SIG-M5 treated with dmso at 0.1 percent for 504 hours (cell line): ENCODE measurements around the gene HOXD9.

Source experiments
- DNase-seq: peaks from one replicate; lab custom pipeline; 2025; ENCODE audit not compliant: unreplicated experiment; lab: John Stamatoyannopoulos, UW

Gene HOXD9

GRCh38 chr2:176098366-176099158, 24.0 kb upstream of the HOXD9 start:
- DNase-seq = no peak

DNA sequence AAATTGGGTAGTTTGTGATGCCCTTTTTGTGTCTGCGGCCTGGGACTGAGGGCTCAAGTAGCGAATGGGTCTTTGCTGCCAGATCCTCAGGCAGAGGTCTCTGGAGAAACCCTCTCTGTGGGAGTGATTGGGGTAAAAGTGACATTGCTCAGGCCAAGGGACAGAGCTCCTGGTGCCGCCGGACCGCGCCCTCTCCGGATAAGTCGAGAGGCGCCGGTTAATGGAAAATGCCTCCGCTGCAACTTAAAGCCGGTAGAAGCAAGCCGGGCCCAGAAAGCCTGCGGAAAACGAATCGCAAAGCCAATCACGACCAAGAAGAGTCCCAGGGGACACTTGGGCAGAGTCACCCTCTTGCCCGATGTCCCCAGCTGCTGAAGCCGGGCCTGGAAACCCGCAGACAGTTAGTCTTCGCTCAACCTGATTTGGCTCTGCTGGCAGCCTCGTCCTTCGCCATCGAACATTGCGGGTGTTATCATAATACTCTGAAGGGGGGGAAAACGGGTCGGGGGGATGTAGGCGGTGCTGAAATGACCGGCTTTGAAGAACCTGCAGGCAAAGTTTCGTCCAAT, 23.3 kb upstream of the HOXD9 start:
- no peak for DNase-seq

- no peak for DNase-seq
These were observed 22.6 kb upstream of the HOXD9 start, which contains the start of gene HOXD12 for GRCh38 chr2:176099728-176100546. Gene HOXD12 (plus strand): TSS chr2:176099795. CDS start chr2:176099802, 7 bp downstream.

DNA sequence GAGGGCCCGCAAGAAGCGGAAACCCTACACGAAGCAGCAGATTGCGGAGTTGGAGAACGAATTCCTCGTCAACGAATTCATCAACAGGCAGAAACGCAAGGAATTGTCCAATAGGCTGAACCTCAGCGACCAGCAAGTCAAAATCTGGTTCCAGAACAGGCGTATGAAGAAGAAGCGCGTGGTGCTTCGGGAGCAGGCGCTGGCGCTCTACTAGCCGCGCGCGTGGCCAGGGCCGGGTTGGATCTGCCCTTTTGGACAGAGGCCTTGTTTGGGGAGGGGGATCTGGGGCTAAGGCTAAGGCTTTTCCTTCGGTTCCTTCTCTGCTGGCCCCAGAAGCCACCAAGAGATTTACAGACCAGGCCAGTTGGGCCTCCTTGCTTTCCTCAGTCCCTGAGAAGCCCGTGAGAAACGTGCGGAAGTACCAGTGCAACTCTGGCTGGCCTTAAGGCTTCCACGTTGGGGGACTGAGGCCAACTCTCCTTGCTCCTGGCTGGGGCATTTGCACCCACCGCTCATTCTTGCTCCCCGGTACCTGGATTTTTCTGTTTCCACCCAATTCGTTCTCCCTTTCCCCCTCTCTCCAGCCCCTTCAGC, 21.9 kb upstream of the HOXD9 start:
- no peak for DNase-seq

- DNase-seq = no peak
These were observed 21.2 kb upstream of the HOXD9 start for GRCh38 chr2:176101216-176101830.

GRCh38 chr2:176101842-176102241, 20.7 kb upstream of the HOXD9 start:
- DNase-seq = no peak

- DNase-seq = no peak
These were observed 20.1 kb upstream of the HOXD9 start for GRCh38 chr2:176102309-176102866.

DNA sequence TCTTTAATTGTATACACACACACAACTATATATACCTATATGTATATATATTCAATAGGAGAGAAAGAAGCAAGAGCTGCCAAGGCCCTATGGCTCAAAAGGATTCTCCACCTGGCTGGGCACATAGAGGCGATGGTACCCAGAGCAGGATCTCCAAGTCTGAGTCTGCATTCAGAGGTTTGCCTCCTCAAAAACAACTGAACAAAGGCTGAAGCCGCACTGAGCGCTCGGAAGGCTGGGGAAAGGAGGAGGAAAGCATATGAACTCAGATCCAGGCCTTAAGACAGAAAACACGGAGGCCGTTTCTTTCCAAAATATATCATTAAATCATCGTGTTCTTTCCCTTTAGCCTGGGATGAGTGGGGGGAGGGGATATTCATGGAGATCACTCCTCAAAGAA, 19.3 kb upstream of the HOXD9 start:
- no peak for DNase-seq

GRCh38 chr2:176103742-176104315, 18.7 kb upstream of the HOXD9 start:
- DNase-seq = no peak

DNA sequence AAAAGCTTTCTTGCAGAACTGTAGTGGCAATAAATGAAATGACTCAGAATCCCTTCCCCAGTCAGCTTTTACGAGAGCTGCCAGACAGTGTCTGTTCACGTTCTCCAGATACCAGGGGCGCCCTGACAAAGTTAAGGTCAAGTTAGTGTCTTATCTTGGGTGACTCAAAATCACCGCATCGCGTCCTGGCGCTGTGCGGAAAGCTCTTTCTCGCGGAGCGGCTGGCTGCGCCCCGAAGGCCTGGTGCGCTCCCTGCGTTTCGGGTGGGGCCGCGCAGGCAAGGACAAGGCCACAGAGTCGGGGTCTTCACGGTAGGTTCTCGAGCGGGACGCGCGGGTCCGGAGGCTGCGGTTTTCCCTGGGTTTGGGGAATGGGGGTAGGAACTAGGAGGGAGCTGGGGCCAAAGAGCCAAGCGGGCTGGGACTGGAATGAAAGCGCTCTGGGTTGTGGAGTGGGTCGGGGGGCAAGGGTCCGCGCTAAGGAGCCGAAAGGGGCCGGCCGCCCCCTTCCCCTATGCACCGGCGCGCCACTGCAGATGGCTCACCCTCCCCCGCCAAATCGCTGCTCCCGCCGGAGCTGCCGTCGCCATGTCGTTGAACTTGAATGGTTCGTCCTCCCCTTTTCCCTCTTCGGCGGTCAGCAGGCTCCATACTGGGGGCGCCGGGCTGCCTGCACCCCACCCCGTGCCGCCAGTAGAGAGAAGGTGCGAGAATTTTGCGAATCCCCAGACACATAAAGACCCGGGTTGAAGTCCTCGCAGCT, 18.0 kb upstream of the HOXD9 start:
- DNase-seq = peak; percentile 37

DNA sequence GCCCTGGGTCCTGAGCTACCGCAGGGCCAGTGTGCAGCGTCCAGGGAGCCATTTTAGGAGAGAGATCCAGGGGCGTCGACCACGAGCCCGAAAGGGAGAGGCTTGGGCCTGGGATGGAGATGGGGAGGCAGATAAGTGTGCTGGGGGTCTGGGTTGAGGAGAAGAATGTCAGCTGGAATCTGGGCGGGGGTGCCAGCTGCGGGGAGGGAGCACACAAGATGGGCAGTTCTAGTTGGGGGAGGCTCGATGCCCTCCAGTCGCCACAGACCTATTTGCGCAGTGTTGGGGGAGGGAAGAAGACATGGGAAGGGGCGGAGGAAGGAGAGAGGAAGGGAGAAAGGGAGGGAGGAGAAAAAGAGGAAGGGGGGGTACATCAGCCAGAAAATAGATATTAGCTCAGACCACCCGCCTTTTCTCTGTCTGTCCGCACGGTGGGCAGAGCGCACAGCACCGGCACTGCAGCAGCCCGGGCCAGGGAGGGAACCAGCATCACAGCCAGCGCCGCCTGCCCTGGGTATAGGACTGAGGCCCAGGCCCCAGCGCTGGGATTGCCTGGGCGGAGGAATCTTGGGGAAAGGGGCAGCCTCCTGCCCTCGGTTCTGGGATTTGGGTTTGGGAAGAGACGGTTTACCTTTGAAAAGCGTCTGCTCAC, 17.3 kb upstream of the HOXD9 start:
- DNase-seq = no peak

GRCh38 chr2:176105730-176106580, 16.6 kb upstream of the HOXD9 start:
- DNase-seq = no peak

DNA sequence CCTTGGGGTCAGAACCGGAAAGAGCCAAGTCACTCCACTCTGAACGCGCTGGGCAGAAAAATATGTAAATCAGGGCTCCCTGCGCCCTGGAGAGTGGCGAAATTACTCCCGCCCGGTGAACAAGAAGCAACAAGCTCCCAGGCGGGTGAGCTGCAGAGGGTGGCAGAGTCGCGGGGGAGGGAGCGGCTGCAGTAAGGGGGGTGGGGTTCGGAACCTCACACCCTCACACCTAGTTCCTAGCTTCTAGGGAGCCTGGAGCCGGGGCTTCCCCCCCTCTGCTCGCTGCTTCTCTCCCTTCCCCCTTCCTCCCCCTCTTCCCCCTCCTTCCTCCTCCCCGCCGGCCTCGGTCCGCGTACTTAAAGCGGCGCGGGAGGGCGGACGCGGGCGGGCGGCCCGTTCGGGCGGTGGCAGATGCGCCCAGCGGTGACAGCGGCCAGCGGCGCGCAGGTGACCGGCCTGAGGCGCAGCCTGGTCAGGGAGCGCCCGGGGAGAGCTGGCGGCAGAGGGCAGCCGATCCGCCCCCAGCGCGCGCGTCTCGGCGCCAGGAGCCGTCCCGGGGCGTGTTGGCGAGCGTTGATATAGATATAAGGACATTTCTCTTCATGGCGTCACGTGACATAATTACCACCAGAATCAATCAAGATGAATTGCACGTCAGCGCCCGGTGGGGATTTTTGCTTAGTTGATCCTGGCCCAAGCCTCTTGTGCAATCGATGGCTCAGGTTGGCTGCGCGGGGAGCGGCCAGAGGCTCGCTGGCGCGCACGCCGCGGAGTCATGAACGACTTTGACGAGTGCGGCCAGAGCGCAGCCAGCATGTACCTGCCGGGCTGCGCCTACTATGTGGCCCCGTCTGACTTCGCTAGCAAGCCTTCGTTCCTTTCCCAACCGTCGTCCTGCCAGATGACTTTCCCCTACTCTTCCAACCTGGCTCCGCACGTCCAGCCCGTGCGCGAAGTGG, 15.7 kb upstream of the HOXD9 start, which contains the start of gene HOXD11:
Gene HOXD11, plus strand, starts transcription at position 700 of the 959 bp plus-strand sequence. Its CDS starts 76 bp downstream, at position 776.
- peak; percentile 60 for DNase-seq

- no peak for DNase-seq
These were observed 14.8 kb upstream of the HOXD9 start for GRCh38 chr2:176107731-176108181.

- DNase-seq = no peak
These were observed 13.2 kb upstream of the HOXD9 start for GRCh38 chr2:176109192-176109901.

DNA sequence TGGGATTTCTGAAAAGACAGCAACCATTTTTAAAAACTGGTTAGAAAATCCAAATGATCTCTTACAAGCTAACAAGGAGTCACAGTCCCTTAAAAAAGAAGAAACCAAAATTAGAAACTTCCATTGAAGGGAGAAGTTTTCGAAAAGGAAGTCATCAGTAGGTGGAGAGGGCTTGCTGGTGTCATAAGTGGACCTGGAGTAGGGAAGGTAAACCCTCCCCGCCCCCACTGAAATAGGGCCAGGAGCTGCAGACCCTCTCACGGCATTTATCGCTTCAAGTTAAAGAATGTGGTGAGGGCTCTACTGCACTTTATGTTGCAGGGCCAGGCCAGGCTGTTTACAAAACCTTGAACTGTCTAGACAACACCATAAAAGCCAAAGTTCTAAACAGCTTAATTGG, 12.6 kb upstream of the HOXD9 start:
- no peak for DNase-seq
